ENCODE measurements around the gene NCK2.

DNA sequence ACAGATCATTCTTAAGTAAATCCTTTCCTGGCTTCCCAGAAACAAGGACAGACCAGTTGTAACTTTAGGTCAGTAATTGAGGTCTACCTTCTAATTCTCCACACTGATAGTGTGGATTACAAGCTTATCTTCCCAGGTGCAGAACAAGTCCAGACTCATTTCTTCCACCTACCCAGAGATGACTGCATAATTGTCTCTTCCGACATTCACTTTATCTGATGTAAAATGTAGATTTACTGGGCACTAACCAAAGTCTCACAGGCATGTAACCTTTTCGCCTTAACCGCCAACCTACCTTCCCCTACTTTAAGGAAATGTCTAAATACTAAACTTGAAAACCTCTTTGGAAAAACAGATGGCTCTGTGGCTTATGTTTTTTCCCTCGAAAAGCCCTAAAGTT, 96.2 kb downstream of the NCK2 start:
- no peak for TF ChIP-seq POLR2A (IDR thresholded peaks at IDR 0.05)
- TF ChIP-seq, protein P1, sequence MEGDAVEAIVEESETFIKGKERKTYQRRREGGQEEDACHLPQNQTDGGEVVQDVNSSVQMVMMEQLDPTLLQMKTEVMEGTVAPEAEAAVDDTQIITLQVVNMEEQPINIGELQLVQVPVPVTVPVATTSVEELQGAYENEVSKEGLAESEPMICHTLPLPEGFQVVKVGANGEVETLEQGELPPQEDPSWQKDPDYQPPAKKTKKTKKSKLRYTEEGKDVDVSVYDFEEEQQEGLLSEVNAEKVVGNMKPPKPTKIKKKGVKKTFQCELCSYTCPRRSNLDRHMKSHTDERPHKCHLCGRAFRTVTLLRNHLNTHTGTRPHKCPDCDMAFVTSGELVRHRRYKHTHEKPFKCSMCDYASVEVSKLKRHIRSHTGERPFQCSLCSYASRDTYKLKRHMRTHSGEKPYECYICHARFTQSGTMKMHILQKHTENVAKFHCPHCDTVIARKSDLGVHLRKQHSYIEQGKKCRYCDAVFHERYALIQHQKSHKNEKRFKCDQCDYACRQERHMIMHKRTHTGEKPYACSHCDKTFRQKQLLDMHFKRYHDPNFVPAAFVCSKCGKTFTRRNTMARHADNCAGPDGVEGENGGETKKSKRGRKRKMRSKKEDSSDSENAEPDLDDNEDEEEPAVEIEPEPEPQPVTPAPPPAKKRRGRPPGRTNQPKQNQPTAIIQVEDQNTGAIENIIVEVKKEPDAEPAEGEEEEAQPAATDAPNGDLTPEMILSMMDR (IDR thresholded peaks at IDR 0.05): no peak

Measured in vagina (tissue), 2 donors.